ENCODE results near the gene LRRC75A. TPM values are rescaled to one million over a fixed set of nuclear protein-coding genes. Genes with fewer than 3 reads are reported as not detected.

Gene LRRC75A
- total RNA-seq, 1 donor: 1.4 TPM

GRCh38 chr17:16517477-16517876 is 25.5 kb upstream of the LRRC75A start:
- no peaks in the 10 kb centered on the region for H3K9me3 ChIP-seq (ENCODE audit: low read depth, low read length)
- H3K4me3 ChIP-seq (ENCODE audit: insufficient read depth, low read length): no peak overlapping the region
- peaks cover 3% of the 10 kb centered on the region for H3K27me3 ChIP-seq (ENCODE audit: insufficient read depth, low read length)
- no peaks in the 10 kb centered on the region for H3K79me2 ChIP-seq (ENCODE audit: insufficient read depth, low read length)
- H3K4me2 ChIP-seq (ENCODE audit: insufficient read depth, low read length): no peak overlapping the region
- no peak overlapping the region for H3K27ac ChIP-seq (ENCODE audit: low read depth, low read length)
- no peaks in the 10 kb centered on the region for H4K20me1 ChIP-seq (ENCODE audit: insufficient read depth, low read length)
- H2AFZ ChIP-seq (ENCODE audit: low read length): no peak overlapping the region
- DNase-seq (ENCODE audit: insufficient read length, low spot score, missing footprints): no peak
- no peaks in the 10 kb centered on the region for H3K36me3 ChIP-seq (ENCODE audit: insufficient read depth, low read length)
- no peak for TF ChIP-seq CTCF (IDR thresholded peaks at IDR 0.05; ENCODE audit: extremely low read depth, low read depth, low read length)
- H3K4me1 ChIP-seq (ENCODE audit: insufficient read depth, low read length): peaks cover 16% of the 10 kb centered on the region

DNA sequence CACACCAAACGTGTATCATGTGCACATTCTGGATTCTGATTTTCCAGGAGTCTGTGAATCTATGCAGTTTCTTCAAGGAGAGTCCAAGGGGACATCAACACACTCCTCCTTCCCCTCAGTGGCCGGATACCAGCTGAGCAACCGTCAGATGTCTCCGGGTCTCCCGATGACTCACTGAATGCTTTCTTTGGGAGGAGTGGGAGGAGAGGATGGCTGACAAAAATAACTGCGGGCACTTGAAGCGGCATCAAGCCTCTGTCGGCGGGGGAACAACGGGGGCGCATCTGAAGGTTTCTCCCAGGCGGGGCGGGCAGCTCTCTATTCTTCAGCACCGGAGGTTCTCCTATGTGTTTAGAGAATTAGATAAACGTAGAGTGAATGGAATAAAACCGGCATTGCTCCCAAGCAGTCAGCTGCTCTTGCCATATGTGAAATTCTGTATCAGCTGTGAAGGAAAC is 24.6 kb upstream of the LRRC75A start:
- Histone ChIP-seq H4K20me1 (ENCODE audit: insufficient read depth, low read length) (no peaks in the 10 kb centered on the region), H3K79me2 (ENCODE audit: insufficient read depth, low read length) (no peaks in the 10 kb centered on the region), H3K4me2 (ENCODE audit: insufficient read depth, low read length) (peak overlapping the region; percentile 85), H3K4me3 (ENCODE audit: insufficient read depth, low read length) (peak overlapping the region; percentile 64), H2AFZ (ENCODE audit: low read length) (peak overlapping the region; percentile 65), H3K4me1 (ENCODE audit: insufficient read depth, low read length) (peaks cover 16% of the 10 kb centered on the region), H3K27me3 (ENCODE audit: insufficient read depth, low read length) (peaks cover under 1% of the 10 kb centered on the region), H3K9me3 (ENCODE audit: low read depth, low read length) (no peaks in the 10 kb centered on the region), H3K36me3 (ENCODE audit: insufficient read depth, low read length) (no peaks in the 10 kb centered on the region), H3K27ac (ENCODE audit: low read depth, low read length) (peak overlapping the region; percentile 13)
- peak; percentile 91 for DNase-seq (ENCODE audit: insufficient read length, low spot score, missing footprints)
- no peak for TF ChIP-seq CTCF (IDR thresholded peaks at IDR 0.05; ENCODE audit: extremely low read depth, low read depth, low read length)

DNA sequence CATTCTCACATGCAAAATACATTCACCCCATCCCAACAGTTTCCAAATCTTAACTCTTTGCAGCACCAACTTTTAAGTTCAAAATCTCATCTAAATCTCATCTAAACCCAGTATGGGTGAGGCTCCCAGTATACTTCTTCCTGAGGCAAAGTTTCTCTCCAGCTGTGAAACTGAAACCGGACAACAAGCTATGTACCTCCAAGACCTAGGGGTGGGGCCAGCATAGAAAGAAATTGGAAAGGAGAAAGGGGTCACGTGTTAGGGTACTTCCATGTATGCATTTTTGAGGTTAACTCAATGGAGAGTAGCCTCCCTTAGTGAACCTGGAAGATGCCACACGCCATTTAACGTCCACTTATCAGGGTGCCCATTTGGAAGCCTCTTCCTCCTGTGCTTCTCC is 23.9 kb upstream of the LRRC75A start:
- Histone ChIP-seq H3K36me3 (ENCODE audit: insufficient read depth, low read length) (no peaks in the 10 kb centered on the region), H3K4me2 (ENCODE audit: insufficient read depth, low read length) (peak overlapping the region; percentile 85), H3K27me3 (ENCODE audit: insufficient read depth, low read length) (peaks cover 5% of the 10 kb centered on the region), H3K9me3 (ENCODE audit: low read depth, low read length) (no peaks in the 10 kb centered on the region), H3K79me2 (ENCODE audit: insufficient read depth, low read length) (no peaks in the 10 kb centered on the region), H3K27ac (ENCODE audit: low read depth, low read length) (no peak overlapping the region), H2AFZ (ENCODE audit: low read length) (peak overlapping the region; percentile 65), H3K4me1 (ENCODE audit: insufficient read depth, low read length) (peaks cover 13% of the 10 kb centered on the region), H4K20me1 (ENCODE audit: insufficient read depth, low read length) (no peaks in the 10 kb centered on the region), H3K4me3 (ENCODE audit: insufficient read depth, low read length) (no peak overlapping the region)
- DNase-seq (ENCODE audit: insufficient read length, low spot score, missing footprints): no peak
- TF ChIP-seq CTCF (IDR thresholded peaks at IDR 0.05; ENCODE audit: extremely low read depth, low read depth, low read length): no peak

- H3K27ac ChIP-seq (ENCODE audit: low read depth, low read length): no peak overlapping the region
- no peaks in the 10 kb centered on the region for H4K20me1 ChIP-seq (ENCODE audit: insufficient read depth, low read length)
- H3K27me3 ChIP-seq (ENCODE audit: insufficient read depth, low read length): peaks cover 7% of the 10 kb centered on the region
- no peak overlapping the region for H3K4me3 ChIP-seq (ENCODE audit: insufficient read depth, low read length)
- H3K4me1 ChIP-seq (ENCODE audit: insufficient read depth, low read length): peaks cover 13% of the 10 kb centered on the region
- no peaks in the 10 kb centered on the region for H3K79me2 ChIP-seq (ENCODE audit: insufficient read depth, low read length)
- TF ChIP-seq CTCF (IDR thresholded peaks at IDR 0.05; ENCODE audit: extremely low read depth, low read depth, low read length): no peak
- no peak overlapping the region for H3K4me2 ChIP-seq (ENCODE audit: insufficient read depth, low read length)
- H3K9me3 ChIP-seq (ENCODE audit: low read depth, low read length): no peaks in the 10 kb centered on the region
- no peak for DNase-seq (ENCODE audit: insufficient read length, low spot score, missing footprints)
- no peaks in the 10 kb centered on the region for H3K36me3 ChIP-seq (ENCODE audit: insufficient read depth, low read length)
- no peak overlapping the region for H2AFZ ChIP-seq (ENCODE audit: low read length)
Observed at GRCh38 chr17:16513873-16514272, 21.9 kb upstream of the LRRC75A start.
